OCI-LY1 (cell line): ENCODE results near the gene NOTCH2.

Experiments used
- H2AFZ ChIP-seq: fragments of 200-600 bp; sonication (generic), shearing (Covaris generic); 2 replicates; pipeline ENCODE4 v1.6.0; 2014; ENCODE audit warnings: antibody characterized with exemption, mild to moderate bottlenecking, low read length
- H3F3A ChIP-seq: fragments of 200-600 bp; sonication (generic), shearing (Covaris generic); 2 replicates; pipeline ENCODE4 v1.6.0; 2014; ENCODE audit warnings: mild to moderate bottlenecking, antibody characterized with exemption, low read length, moderate library complexity; ENCODE audit not compliant: insufficient read depth
- H3K27ac ChIP-seq: fragments of 200-600 bp; sonication (generic); 2 replicates; pipeline ENCODE4 v1.5.1; 2014; ENCODE audit warnings: low read length, mixed run types, mild to moderate bottlenecking, low read depth; ENCODE audit not compliant: poor library complexity, severe bottlenecking
- H3K27me3 ChIP-seq: fragments of 200-600 bp; sonication (generic); 2 replicates; pipeline ENCODE4 v1.6.0; 2014; ENCODE audit warnings: antibody characterized with exemption, mild to moderate bottlenecking, low read length, moderate library complexity; ENCODE audit not compliant: insufficient read depth
- H3K36me3 ChIP-seq: fragments of 200-600 bp; sonication (generic); 2 replicates; pipeline ENCODE4 v1.6.1; 2014; ENCODE audit warnings: mild to moderate bottlenecking, antibody characterized with exemption, low read length, moderate library complexity, mixed read lengths; ENCODE audit not compliant: insufficient read depth
- H3K4me1 ChIP-seq: fragments of 200-600 bp; sonication (generic); 2 replicates; pipeline ENCODE4 v1.5.1; 2014; ENCODE audit warnings: mild to moderate bottlenecking, low read length, moderate library complexity; ENCODE audit not compliant: insufficient read depth, severe bottlenecking
- H3K4me2 ChIP-seq: fragments of 200-600 bp; sonication (generic), shearing (Covaris generic); 2 replicates; pipeline ENCODE4 v1.6.1; 2014; ENCODE audit warnings: low read length
- H3K4me3 ChIP-seq: fragments of 200-600 bp; sonication (generic); 2 replicates; pipeline ENCODE4 v1.5.1; 2014; ENCODE audit warnings: low read length, low read depth, mild to moderate bottlenecking, mixed read lengths; ENCODE audit not compliant: poor library complexity, severe bottlenecking
- H3K79me2 ChIP-seq: fragments of 200-600 bp; shearing (Covaris generic); 2 replicates; pipeline ENCODE4 v1.6.1; 2016; ENCODE audit warnings: mixed run types, low read length, mixed read lengths; ENCODE audit not compliant: insufficient read depth
- H3K9ac ChIP-seq: fragments of 200-600 bp; sonication (generic), shearing (Covaris generic); 2 replicates; pipeline ENCODE4 v1.6.1; 2014; ENCODE audit warnings: mild to moderate bottlenecking, low read length, mixed read lengths
- H3K9me2 ChIP-seq: fragments of 200-600 bp; sonication (generic), shearing (Covaris generic); 2 replicates; pipeline ENCODE4 v1.6.1; 2014; ENCODE audit warnings: low read depth, mild to moderate bottlenecking, low read length, mixed read lengths
- H3K9me3 ChIP-seq: fragments of 200-600 bp; shearing (Covaris generic); 2 replicates; pipeline ENCODE4 v1.6.1; 2014; ENCODE audit warnings: low read length, mixed read lengths
- H4K20me1 ChIP-seq: fragments of 200-600 bp; sonication (generic), shearing (Covaris generic); 2 replicates; pipeline ENCODE4 v1.6.0; 2016; ENCODE audit warnings: mild to moderate bottlenecking, low read length; ENCODE audit not compliant: insufficient read depth
- CTCF ChIP-seq: fragments of 200-600 bp; sonication (generic), shearing (Covaris generic); IDR thresholded peaks from 2 replicates; pipeline ENCODE4 v1.5.1; 2017; ENCODE audit warnings: mild to moderate bottlenecking, antibody characterized with exemption, low read length, moderate library complexity, mixed read lengths
- EZH2 ChIP-seq: fragments of 200-600 bp; sonication (generic), shearing (Covaris generic); IDR thresholded peaks from 2 replicates; pipeline ENCODE4 v1.8.0; 2017; ENCODE audit warnings: borderline replicate concordance, mixed run types, mild to moderate bottlenecking, antibody characterized with exemption, low read length, moderate library complexity, mixed read lengths

The NOTCH2 gene

GRCh38 chr1:119902775-119903442 is 166.6 kb downstream of the NOTCH2 start:
- H3K9ac ChIP-seq: no peak overlapping the region
- no peaks in the 10 kb centered on the region for H3K4me1 ChIP-seq
- no peaks in the 10 kb centered on the region for H4K20me1 ChIP-seq
- no peaks in the 10 kb centered on the region; the same call in 1 of the 2 replicates for H3K27me3 ChIP-seq
- no peaks in the 10 kb centered on the region for H3K79me2 ChIP-seq
- H3K27ac ChIP-seq: no peak overlapping the region
- H3K36me3 ChIP-seq: no peaks in the 10 kb centered on the region
- H3K4me3 ChIP-seq: no peak overlapping the region
- H2AFZ ChIP-seq: no peak overlapping the region
- H3K9me3 ChIP-seq: peaks cover 3% of the 10 kb centered on the region; the same call in 1 of the 2 replicates
- TF ChIP-seq EZH2 (no peak), CTCF (no peak)
- no peaks in the 10 kb centered on the region for H3F3A ChIP-seq
- H3K4me2 ChIP-seq: no peak overlapping the region
- no peaks in the 10 kb centered on the region for H3K9me2 ChIP-seq

- Histone ChIP-seq H3K27ac (no peak overlapping the region), H3K27me3 (no peaks in the 10 kb centered on the region; the same call in 1 of the 2 replicates), H4K20me1 (no peaks in the 10 kb centered on the region), H3K9ac (no peak overlapping the region), H3K4me3 (no peak overlapping the region), H3K9me3 (no peaks in the 10 kb centered on the region), H3K79me2 (no peaks in the 10 kb centered on the region), H3K9me2 (no peaks in the 10 kb centered on the region), H3K36me3 (no peaks in the 10 kb centered on the region), H2AFZ (no peak overlapping the region), H3F3A (no peaks in the 10 kb centered on the region), H3K4me2 (no peak overlapping the region), H3K4me1 (no peaks in the 10 kb centered on the region)
- TF ChIP-seq EZH2: no peak
- TF ChIP-seq CTCF: no peak
Measured at GRCh38 chr1:119898981-119899720, 170.3 kb downstream of the NOTCH2 start.

- Histone ChIP-seq H3K36me3 (no peaks in the 10 kb centered on the region), H3K9ac (no peak overlapping the region), H2AFZ (no peak overlapping the region), H3K9me3 (no peaks in the 10 kb centered on the region), H3K4me2 (no peak overlapping the region), H3K4me1 (no peaks in the 10 kb centered on the region), H3F3A (no peaks in the 10 kb centered on the region), H3K9me2 (no peaks in the 10 kb centered on the region), H4K20me1 (no peaks in the 10 kb centered on the region), H3K27me3 (no peaks in the 10 kb centered on the region; the same call in 1 of the 2 replicates), H3K79me2 (no peaks in the 10 kb centered on the region), H3K27ac (no peak overlapping the region), H3K4me3 (no peak overlapping the region)
- no peak for TF ChIP-seq EZH2
- no peak for TF ChIP-seq CTCF
Measured at GRCh38 chr1:119898530-119898929, 170.9 kb downstream of the NOTCH2 start.
